Activated naive CD8-positive, alpha-beta T cell treated with anti-CD3 and anti-CD28 coated beads, Interleukin-2, amount 50 U/mL, for 16 hours (primary cell): ENCODE data around the gene SPCS2.
"Not testable (repeated sequence)": the region's sequence is repeated elsewhere in the genome, so short reads cannot be mapped to it uniquely, and the experiment has no call there.

Source experiments
- DNase-seq: peaks from one replicate; pipeline ENCODE4 v3.0.0-alpha.2; 2020; ENCODE audit warnings: low read depth, low spot score

SPCS2 gene

GRCh38 chr11:74950374-74950969 lies 1.4 kb downstream of the SPCS2 start:
- DNase-seq: no peak

- DNase-seq: no peak
Measured at GRCh38 chr11:74951226-74951625, 2.2 kb downstream of the SPCS2 start.

GRCh38 chr11:74952752-74953151 lies 3.7 kb downstream of the SPCS2 start:
- DNase-seq: no peak

GRCh38 chr11:74953451-74953850 lies 4.4 kb downstream of the SPCS2 start:
- no peak for DNase-seq

GRCh38 chr11:74954199-74954598 lies 5.1 kb downstream of the SPCS2 start:
- DNase-seq: no peak

- no peak for DNase-seq
Measured at GRCh38 chr11:74956397-74957015, 7.4 kb downstream of the SPCS2 start.

- DNase-seq: no peak
Measured at GRCh38 chr11:74957937-74958629, 9.0 kb downstream of the SPCS2 start.

- not testable (repeated sequence) for DNase-seq
Measured at GRCh38 chr11:74960128-74960527, 11.1 kb downstream of the SPCS2 start.

- DNase-seq: no peak
Measured at GRCh38 chr11:74966651-74967050, 17.6 kb downstream of the SPCS2 start.

GRCh38 chr11:74970852-74971395 lies 21.9 kb downstream of the SPCS2 start:
- DNase-seq: no peak

- no peak for DNase-seq
Measured at GRCh38 chr11:74971424-74971823, 22.4 kb downstream of the SPCS2 start.

- no peak for DNase-seq
Measured at GRCh38 chr11:74978041-74978440, 29.0 kb downstream of the SPCS2 start.

- DNase-seq: no peak
Measured at GRCh38 chr11:74980634-74981033, 31.6 kb downstream of the SPCS2 start.

- no peak for DNase-seq
Measured at GRCh38 chr11:74981888-74982287, 32.8 kb downstream of the SPCS2 start.

- DNase-seq: no peak
Measured at GRCh38 chr11:74984070-74984469, 35.0 kb downstream of the SPCS2 start.

GRCh38 chr11:74984730-74985129 lies 35.7 kb downstream of the SPCS2 start:
- no peak for DNase-seq

- DNase-seq: peak; percentile 71
Measured at GRCh38 chr11:74988541-74989259, 39.6 kb downstream of the SPCS2 start, which contains the start of gene NEU3. NEU3 (plus strand) TSS chr11:74988933; CDS start chr11:74989061, 128 bp downstream.

- DNase-seq: no peak
Measured at GRCh38 chr11:74989260-74989638, 40.2 kb downstream of the SPCS2 start.

GRCh38 chr11:74990150-74990549 lies 41.1 kb downstream of the SPCS2 start:
- DNase-seq: not testable (repeated sequence)

GRCh38 chr11:74990941-74991340 lies 41.9 kb downstream of the SPCS2 start:
- no peak for DNase-seq

- DNase-seq: no peak
Measured at GRCh38 chr11:74992852-74993251, 43.8 kb downstream of the SPCS2 start.

- no peak for DNase-seq
Measured at GRCh38 chr11:75000975-75001354, 51.9 kb downstream of the SPCS2 start.
